GM18868 (cell line): ENCODE results near the gene HCFC1.
A peak's percentile ranks its signal among the peaks of the same experiment; 100 is the strongest.

Experiments used
- ATAC-seq: cut with Tn5 transposase; IDR thresholded peaks from one replicate; pipeline ENCODE4 v1.9.1; 2021; ENCODE audit warnings: mild to moderate bottlenecking, moderate library complexity; ENCODE audit not compliant: unreplicated experiment

Gene HCFC1

GRCh38 chrX:153925739-153926551 is 45.7 kb downstream of the HCFC1 start, which contains the start of gene ARHGAP4:
Gene ARHGAP4, minus strand, starts transcription at chrX:153926264. Its CDS starts 62 bp downstream, at chrX:153926202.
- no peak for ATAC-seq

- no peak for ATAC-seq
Observed at GRCh38 chrX:153925387-153925738, 46.3 kb downstream of the HCFC1 start.

- no peak for ATAC-seq
Observed at GRCh38 chrX:153924149-153924861, 47.3 kb downstream of the HCFC1 start.

GRCh38 chrX:153922932-153923857 is 48.4 kb downstream of the HCFC1 start:
- ATAC-seq = no peak

GRCh38 chrX:153921511-153922446 is 49.8 kb downstream of the HCFC1 start:
- no peak for ATAC-seq

- ATAC-seq = no peak
Observed at GRCh38 chrX:153921070-153921469, 50.5 kb downstream of the HCFC1 start.

GRCh38 chrX:153920546-153920945 is 51.1 kb downstream of the HCFC1 start:
- no peak for ATAC-seq

- ATAC-seq = no peak
Observed at GRCh38 chrX:153919281-153919680, 52.3 kb downstream of the HCFC1 start.

GRCh38 chrX:153917869-153918268 is 53.7 kb downstream of the HCFC1 start:
- no peak for ATAC-seq

- ATAC-seq = no peak
Observed at GRCh38 chrX:153913701-153914100, 57.9 kb downstream of the HCFC1 start.

- ATAC-seq = no peak
Observed at GRCh38 chrX:153913211-153913610, 58.4 kb downstream of the HCFC1 start.

- no peak for ATAC-seq
Observed at GRCh38 chrX:153911798-153912197, 59.8 kb downstream of the HCFC1 start.

- no peak for ATAC-seq
Observed at GRCh38 chrX:153910446-153910845, 61.2 kb downstream of the HCFC1 start.

GRCh38 chrX:153909980-153910360 is 61.6 kb downstream of the HCFC1 start:
- ATAC-seq = no peak

- ATAC-seq = peak; percentile 59
Observed at GRCh38 chrX:153909024-153909979, 62.3 kb downstream of the HCFC1 start.

GRCh38 chrX:153908219-153908860 is 63.3 kb downstream of the HCFC1 start:
- no peak for ATAC-seq

- ATAC-seq = no peak
Observed at GRCh38 chrX:153907456-153907855, 64.2 kb downstream of the HCFC1 start.

GRCh38 chrX:153906126-153906917 is 65.3 kb downstream of the HCFC1 start:
- no peak for ATAC-seq
